T-helper 1 cell treated with Interleukin-12 subunit alpha and Interleukin-12 subunit beta and Interleukin-4 antibody, amounts not matched to agents 30 μg/mL and 1 μg/mL, for 36 hours (primary cell): Measurements from ENCODE around the gene NXT1.
"Not testable (repeated sequence)": the region's sequence is repeated elsewhere in the genome, so short reads cannot be mapped to it uniquely, and the experiment has no call there.

Source experiments
- H3K27ac Mint-ChIP-seq: one replicate; pipeline ENCODE4 v1.8.0; 2021; ENCODE audit warnings: mild to moderate bottlenecking, mixed read lengths
- H3K27me3 Mint-ChIP-seq: one replicate; pipeline ENCODE4 v1.8.0; 2021; ENCODE audit warnings: low read depth, mixed read lengths
- H3K36me3 Mint-ChIP-seq: one replicate; pipeline ENCODE4 v1.8.0; 2021; ENCODE audit warnings: low read depth, mixed read lengths
- H3K4me1 Mint-ChIP-seq: one replicate; pipeline ENCODE4 v1.8.0; 2021; ENCODE audit warnings: low read depth, mixed read lengths
- H3K4me3 Mint-ChIP-seq: one replicate; pipeline ENCODE4 v1.8.0; 2021; ENCODE audit warnings: mild to moderate bottlenecking, moderate library complexity, mixed read lengths
- H3K9me3 Mint-ChIP-seq: one replicate; pipeline ENCODE4 v1.8.0; 2021; ENCODE audit warnings: mixed read lengths

NXT1 gene

GRCh38 chr20:23350196-23350903 lies at the start of gene NXT1:
Gene NXT1, plus strand, starts transcription at chr20:23350791. Its CDS starts 3,251 bp downstream, at chr20:23354042.
- H3K36me3 Mint-ChIP-seq, result peaks cover 6% of the 10 kb centered on the region
- H3K27ac Mint-ChIP-seq, result peak within 1 kb of the TSS; percentile 99
- H3K27me3 Mint-ChIP-seq, result no peaks in the 10 kb centered on the region

GRCh38 chr20:23301436-23302050 lies 49.0 kb upstream of the NXT1 start:
- Mint-ChIP-seq H3K36me3 (no peaks in the 10 kb centered on the region), H3K4me1 (no peaks in the 10 kb centered on the region), H3K27me3 (no peaks in the 10 kb centered on the region), H3K4me3 (no peak overlapping the region), H3K27ac (no peak overlapping the region), H3K9me3 (no peaks in the 10 kb centered on the region)

More at GRCh38 chr20:23350196-23350903, at the start of gene NXT1:
- Mint-ChIP-seq H3K4me1 (peaks cover 20% of the 10 kb centered on the region), H3K4me3 (peak within 1 kb of the TSS; percentile 88), H3K9me3 (no peaks in the 10 kb centered on the region)

- Mint-ChIP-seq H3K36me3 (no peaks in the 10 kb centered on the region), H3K4me1 (no peaks in the 10 kb centered on the region), H3K27ac (no peak overlapping the region), H3K27me3 (no peaks in the 10 kb centered on the region), H3K9me3 (no peaks in the 10 kb centered on the region), H3K4me3 (no peak overlapping the region)
Measured at GRCh38 chr20:23302386-23302785, 48.2 kb upstream of the NXT1 start.

- Mint-ChIP-seq H3K27me3 (no peaks in the 10 kb centered on the region), H3K27ac (no peak overlapping the region), H3K4me1 (no peaks in the 10 kb centered on the region), H3K4me3 (no peak overlapping the region), H3K36me3 (no peaks in the 10 kb centered on the region), H3K9me3 (no peaks in the 10 kb centered on the region)
Measured at GRCh38 chr20:23302801-23303200, 47.8 kb upstream of the NXT1 start.

- Mint-ChIP-seq H3K36me3 (no peaks in the 10 kb centered on the region), H3K27me3 (no peaks in the 10 kb centered on the region), H3K4me1 (no peaks in the 10 kb centered on the region), H3K27ac (peak overlapping the region; percentile 12), H3K4me3 (no peak overlapping the region), H3K9me3 (no peaks in the 10 kb centered on the region)
Measured at GRCh38 chr20:23303325-23304102, 47.1 kb upstream of the NXT1 start.

GRCh38 chr20:23304616-23305015 lies 46.0 kb upstream of the NXT1 start:
- no peaks in the 10 kb centered on the region for H3K36me3 Mint-ChIP-seq

GRCh38 chr20:23305098-23305497 lies 45.5 kb upstream of the NXT1 start:
- Mint-ChIP-seq H3K36me3 (no peaks in the 10 kb centered on the region), H3K27me3 (no peaks in the 10 kb centered on the region), H3K4me1 (no peaks in the 10 kb centered on the region), H3K4me3 (no peak overlapping the region), H3K9me3 (no peaks in the 10 kb centered on the region), H3K27ac (no peak overlapping the region)

More at GRCh38 chr20:23304616-23305015, 46.0 kb upstream of the NXT1 start:
- Mint-ChIP-seq H3K9me3 (no peaks in the 10 kb centered on the region), H3K4me1 (no peaks in the 10 kb centered on the region), H3K27ac (no peak overlapping the region), H3K4me3 (no peak overlapping the region), H3K27me3 (no peaks in the 10 kb centered on the region)

GRCh38 chr20:23307393-23307792 lies 43.2 kb upstream of the NXT1 start:
- H3K27me3 Mint-ChIP-seq, H3K36me3 Mint-ChIP-seq, H3K4me3 Mint-ChIP-seq, H3K9me3 Mint-ChIP-seq, H3K4me1 Mint-ChIP-seq, H3K27ac Mint-ChIP-seq: not testable (repeated sequence)

- Mint-ChIP-seq H3K36me3 (no peaks in the 10 kb centered on the region), H3K4me1 (no peaks in the 10 kb centered on the region), H3K4me3 (no peak overlapping the region), H3K9me3 (no peaks in the 10 kb centered on the region), H3K27ac (no peak overlapping the region), H3K27me3 (no peaks in the 10 kb centered on the region)
Measured at GRCh38 chr20:23308024-23308423, 42.6 kb upstream of the NXT1 start.

GRCh38 chr20:23308908-23309307 lies 41.7 kb upstream of the NXT1 start:
- Mint-ChIP-seq H3K27ac (no peak overlapping the region), H3K4me1 (no peaks in the 10 kb centered on the region), H3K27me3 (no peaks in the 10 kb centered on the region), H3K9me3 (no peaks in the 10 kb centered on the region), H3K36me3 (no peaks in the 10 kb centered on the region), H3K4me3 (no peak overlapping the region)

- Mint-ChIP-seq H3K36me3 (no peaks in the 10 kb centered on the region), H3K27ac (no peak overlapping the region), H3K4me1 (no peaks in the 10 kb centered on the region), H3K27me3 (no peaks in the 10 kb centered on the region), H3K4me3 (no peak overlapping the region), H3K9me3 (no peaks in the 10 kb centered on the region)
Measured at GRCh38 chr20:23309781-23310180, 40.8 kb upstream of the NXT1 start.

- Mint-ChIP-seq H3K27ac (no peak overlapping the region), H3K4me1 (no peaks in the 10 kb centered on the region), H3K36me3 (no peaks in the 10 kb centered on the region), H3K4me3 (no peak overlapping the region), H3K9me3 (no peaks in the 10 kb centered on the region), H3K27me3 (no peaks in the 10 kb centered on the region)
Measured at GRCh38 chr20:23311947-23312506, 38.6 kb upstream of the NXT1 start.

GRCh38 chr20:23313271-23313670 lies 37.3 kb upstream of the NXT1 start:
- Mint-ChIP-seq H3K36me3 (no peaks in the 10 kb centered on the region), H3K9me3 (no peaks in the 10 kb centered on the region), H3K4me3 (no peak overlapping the region), H3K27ac (no peak overlapping the region), H3K27me3 (no peaks in the 10 kb centered on the region), H3K4me1 (no peaks in the 10 kb centered on the region)

GRCh38 chr20:23314699-23315098 lies 35.9 kb upstream of the NXT1 start:
- Mint-ChIP-seq H3K4me1 (no peaks in the 10 kb centered on the region), H3K27me3 (no peaks in the 10 kb centered on the region), H3K9me3 (no peaks in the 10 kb centered on the region), H3K36me3 (no peaks in the 10 kb centered on the region), H3K27ac (no peak overlapping the region), H3K4me3 (no peak overlapping the region)

- no peak overlapping the region for H3K4me3 Mint-ChIP-seq
- no peaks in the 10 kb centered on the region for H3K27me3 Mint-ChIP-seq
- H3K27ac Mint-ChIP-seq, result no peak overlapping the region
- no peaks in the 10 kb centered on the region for H3K4me1 Mint-ChIP-seq
- no peaks in the 10 kb centered on the region for H3K9me3 Mint-ChIP-seq
- no peaks in the 10 kb centered on the region for H3K36me3 Mint-ChIP-seq
Measured at GRCh38 chr20:23315099-23315498, 35.5 kb upstream of the NXT1 start.
